OCI-LY7 (cell line): ENCODE measurements around the gene FBXW7. TPM values are rescaled to one million over a fixed set of nuclear protein-coding genes. Genes with fewer than 3 reads are reported as not detected.
"Not testable (repeated sequence)": the region's sequence is repeated elsewhere in the genome, so short reads cannot be mapped to it uniquely, and the experiment has no call there.

ENCODE experiments used
- BruUV-seq: library from RNA; stranded (reverse); fragments of 400-500 nt; replicated peaks from 2 replicates; lab custom pipeline; 2021; lab: Mats Ljungman, UMichigan
- CTCF ChIA-PET: fragments of 300-600 bp; sonication (Branson Sonifier 250); formaldehyde crosslinking; loops from one replicate; lab custom pipeline; 2022; ENCODE audit warnings: antibody characterized with exemption; ENCODE audit not compliant: unreplicated experiment; lab: Charles Lee
- POLR2A ChIA-PET: fragments of 300-600 bp; sonication (Branson Sonifier 250); formaldehyde crosslinking; loops from one replicate; lab custom pipeline; 2022; ENCODE audit warnings: antibody characterized with exemption; lab: Charles Lee
- DNase-seq: peaks from one replicate; pipeline ENCODE4 v3.0.0-alpha.2; 2015; ENCODE audit warnings: low spot score
- H2AFZ ChIP-seq: fragments of 200-600 bp; sonication (generic), shearing (Covaris generic); 2 replicates; pipeline ENCODE4 v1.6.1; 2014; ENCODE audit warnings: mild to moderate bottlenecking, antibody characterized with exemption, low read length, moderate library complexity
- H3K27ac ChIP-seq: fragments of 200-600 bp; sonication (generic); 2 replicates; pipeline ENCODE4 v1.5.1; 2014; ENCODE audit warnings: mixed run types, low read depth, mild to moderate bottlenecking, moderate library complexity, low read length, inconsistent platforms; ENCODE audit not compliant: poor library complexity, severe bottlenecking
- H3K36me3 ChIP-seq: fragments of 200-600 bp; sonication (generic); 2 replicates; pipeline ENCODE4 v1.6.1; 2014; ENCODE audit warnings: mild to moderate bottlenecking, antibody characterized with exemption, low read length, moderate library complexity, mixed read lengths; ENCODE audit not compliant: insufficient read depth
- H3K4me1 ChIP-seq: fragments of 200-600 bp; sonication (generic); 2 replicates; pipeline ENCODE4 v1.5.1; 2014; ENCODE audit warnings: mild to moderate bottlenecking, low read length; ENCODE audit not compliant: insufficient read depth, poor library complexity, severe bottlenecking
- H3K4me2 ChIP-seq: fragments of 200-600 bp; sonication (generic); 2 replicates; pipeline ENCODE4 v1.6.1; 2014; ENCODE audit warnings: mild to moderate bottlenecking, low read length
- H3K4me3 ChIP-seq: fragments of 200-600 bp; sonication (generic); 2 replicates; pipeline ENCODE4 v1.5.1; 2014; ENCODE audit warnings: mild to moderate bottlenecking, low read depth, low read length; ENCODE audit not compliant: poor library complexity, severe bottlenecking
- H3K79me2 ChIP-seq: fragments of 200-600 bp; sonication (generic); 2 replicates; pipeline ENCODE4 v1.6.1; 2016; ENCODE audit warnings: low read depth, mild to moderate bottlenecking, low read length, moderate library complexity, mixed read lengths; ENCODE audit not compliant: insufficient read depth
- H3K9me2 ChIP-seq: fragments of 200-600 bp; sonication (generic); 2 replicates; pipeline ENCODE4 v1.6.1; 2016; ENCODE audit warnings: mild to moderate bottlenecking, low read length, mixed read lengths; ENCODE audit not compliant: insufficient read depth
- H3K9me3 ChIP-seq: fragments of 200-600 bp; sonication (generic); 2 replicates; pipeline ENCODE4 v1.6.1; 2014; ENCODE audit warnings: mild to moderate bottlenecking, mixed run types, low read length, mixed read lengths
- H4K20me1 ChIP-seq: fragments of 200-600 bp; sonication (generic); 2 replicates; pipeline ENCODE4 v1.6.1; 2014; ENCODE audit warnings: mild to moderate bottlenecking, antibody characterized with exemption, low read length, moderate library complexity, mixed read lengths; ENCODE audit not compliant: insufficient read depth
- EZH2phosphoT487 ChIP-seq: fragments of 200-600 bp; sonication (generic); IDR thresholded peaks from 2 replicates; pipeline ENCODE4 v1.6.1; 2018; ENCODE audit warnings: low read depth, borderline replicate concordance, mild to moderate bottlenecking, mixed run types, antibody characterized with exemption, low read length, moderate library complexity, mixed read lengths
- intact Hi-C: fragments of 100-400 bp; cut with micrococcal nuclease; formaldehyde crosslinking; loops from one replicate; pipeline ENCODE4 v1.10.0; 2022; ENCODE audit not compliant: unreplicated experiment
- total RNA-seq, 2 experiments: library from RNA; depleted of rRNA in 1 of 2; stranded (reverse); fragments of >200 nt in 1 of 2; shearing (Covaris generic) in 1 of 2; gene quantifications; 2 replicates each; pipeline ENCODE4 v1.2.3, GENCODE V29; 2014 to 2022
- TF ChIP-seq, protein P1 (sequence below): fragments of 200-600 bp; sonication (generic); conservative IDR thresholded peaks from 2 replicates; pipeline ENCODE4 v1.5.1; 2014; ENCODE audit warnings: mild to moderate bottlenecking, antibody characterized with exemption, low read length, moderate library complexity, mixed read lengths

FBXW7 gene
- total RNA-seq, 2 experiments from 2014 or later: 58.8 to 102 TPM

DNA sequence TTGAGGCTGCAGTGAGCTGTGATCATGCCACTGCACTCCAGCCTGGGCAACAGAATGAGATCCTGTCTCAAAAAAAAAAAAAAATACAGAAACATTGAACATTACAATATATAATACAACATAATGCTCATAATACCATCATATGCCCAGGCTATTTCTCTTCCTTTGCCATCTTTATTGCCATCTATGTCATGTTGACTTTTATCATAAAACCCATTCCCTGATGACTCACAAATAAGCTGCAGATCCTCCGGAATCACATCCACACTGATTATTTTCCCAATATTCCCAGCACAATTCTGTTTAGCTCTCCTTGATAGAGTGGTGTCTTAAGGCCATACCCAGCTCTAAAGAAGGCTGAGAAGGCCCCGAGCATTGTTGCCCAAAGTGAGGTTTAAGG, 9.2 kb upstream of the FBXW7 start:
- Histone ChIP-seq H3K79me2 (no peaks in the 10 kb centered on the region), H4K20me1 (no peaks in the 10 kb centered on the region), H3K4me1 (no peaks in the 10 kb centered on the region), H3K4me2 (no peak overlapping the region), H3K9me3 (peaks cover 4% of the 10 kb centered on the region; the same call in 1 of the 2 replicates), H2AFZ (no peak overlapping the region), H3K4me3 (no peak overlapping the region), H3K36me3 (peaks cover 9% of the 10 kb centered on the region), H3K27ac (no peak overlapping the region), H3K9me2 (no peaks in the 10 kb centered on the region)
- no peak for DNase-seq
- TF ChIP-seq, protein P1, sequence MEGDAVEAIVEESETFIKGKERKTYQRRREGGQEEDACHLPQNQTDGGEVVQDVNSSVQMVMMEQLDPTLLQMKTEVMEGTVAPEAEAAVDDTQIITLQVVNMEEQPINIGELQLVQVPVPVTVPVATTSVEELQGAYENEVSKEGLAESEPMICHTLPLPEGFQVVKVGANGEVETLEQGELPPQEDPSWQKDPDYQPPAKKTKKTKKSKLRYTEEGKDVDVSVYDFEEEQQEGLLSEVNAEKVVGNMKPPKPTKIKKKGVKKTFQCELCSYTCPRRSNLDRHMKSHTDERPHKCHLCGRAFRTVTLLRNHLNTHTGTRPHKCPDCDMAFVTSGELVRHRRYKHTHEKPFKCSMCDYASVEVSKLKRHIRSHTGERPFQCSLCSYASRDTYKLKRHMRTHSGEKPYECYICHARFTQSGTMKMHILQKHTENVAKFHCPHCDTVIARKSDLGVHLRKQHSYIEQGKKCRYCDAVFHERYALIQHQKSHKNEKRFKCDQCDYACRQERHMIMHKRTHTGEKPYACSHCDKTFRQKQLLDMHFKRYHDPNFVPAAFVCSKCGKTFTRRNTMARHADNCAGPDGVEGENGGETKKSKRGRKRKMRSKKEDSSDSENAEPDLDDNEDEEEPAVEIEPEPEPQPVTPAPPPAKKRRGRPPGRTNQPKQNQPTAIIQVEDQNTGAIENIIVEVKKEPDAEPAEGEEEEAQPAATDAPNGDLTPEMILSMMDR: no peak
- TF ChIP-seq EZH2phosphoT487: no peak
- CTCF ChIA-PET: no interaction called here
- intact Hi-C loops: no loop called here
- POLR2A ChIA-PET: no interaction called here
- BruUV-seq: no TSS peak

DNA sequence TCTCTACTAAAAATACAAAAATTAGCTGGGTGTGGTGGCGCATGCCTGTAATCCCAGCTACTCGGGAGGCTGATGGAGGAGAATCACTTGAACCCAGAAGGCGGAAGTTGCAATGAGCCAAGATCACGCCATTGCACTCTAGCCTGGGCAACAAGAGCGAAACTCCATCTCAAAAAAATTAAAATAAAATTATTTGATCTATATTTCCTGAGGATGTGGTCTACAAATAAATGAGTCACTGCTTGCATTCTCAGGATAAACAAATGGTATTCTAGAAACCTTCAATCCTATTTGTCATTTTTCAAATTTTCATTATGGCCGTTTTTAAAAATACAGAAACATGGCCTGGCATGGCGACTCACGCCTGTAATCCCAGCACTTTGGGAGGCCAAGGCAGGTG, 8.6 kb upstream of the FBXW7 start:
- H3K27ac ChIP-seq, H2AFZ ChIP-seq, H3K4me1 ChIP-seq, H3K4me3 ChIP-seq, POLR2A ChIA-PET, H4K20me1 ChIP-seq, H3K9me2 ChIP-seq, intact Hi-C loops, DNase-seq, CTCF ChIA-PET, H3K79me2 ChIP-seq, BruUV-seq, H3K4me2 ChIP-seq, H3K9me3 ChIP-seq: not testable (repeated sequence)
- H3K36me3 ChIP-seq: peaks cover 14% of the 10 kb centered on the region

DNA sequence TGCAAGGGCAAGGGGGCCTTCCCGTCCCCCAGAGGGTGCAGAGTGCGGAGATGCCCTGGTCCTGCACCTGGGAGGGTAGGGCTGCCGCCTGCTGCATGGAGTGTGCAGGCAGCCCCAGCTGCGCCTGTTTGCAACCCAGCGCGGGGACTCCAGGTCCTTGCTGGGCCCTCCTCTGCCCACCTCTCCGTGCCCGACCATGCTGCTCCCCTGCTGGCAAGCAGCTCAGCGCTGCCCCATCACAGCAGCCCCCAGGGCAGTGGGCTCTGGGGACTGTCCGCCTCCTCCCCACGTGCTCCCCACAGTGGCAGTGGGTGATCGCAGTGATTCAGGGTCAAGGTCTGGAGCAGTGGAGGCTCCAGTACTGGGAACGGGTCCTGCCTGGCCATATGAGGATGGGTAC, 5.0 kb upstream of the FBXW7 start:
- Histone ChIP-seq H2AFZ (no peak overlapping the region), H3K4me3 (no peak overlapping the region), H3K4me1 (peaks cover 19% of the 10 kb centered on the region), H3K79me2 (peaks cover 32% of the 10 kb centered on the region), H3K27ac (no peak overlapping the region), H3K4me2 (no peak overlapping the region), H4K20me1 (no peaks in the 10 kb centered on the region), H3K9me2 (no peaks in the 10 kb centered on the region), H3K9me3 (peaks cover 19% of the 10 kb centered on the region; the same call in 1 of the 2 replicates), H3K36me3 (peaks cover 30% of the 10 kb centered on the region)
- CTCF ChIA-PET: interaction anchor here (0.6 kb wide), 1 partner anchor 556 kb away, joined by 3 read pairs; no protein-coding TSS in a partner anchor
- intact Hi-C loops: no loop called here
- POLR2A ChIA-PET: interaction anchor here (6.7 kb wide), 1 partner anchor 11 kb away, joined by 91 read pairs; no protein-coding TSS in a partner anchor
- DNase-seq: no peak
- no TSS peak for BruUV-seq
- TF ChIP-seq, protein P1: no peak
- TF ChIP-seq EZH2phosphoT487: no peak
